BE2C (cell line): Measurements from ENCODE around the gene MIS12.

Experiments
- DNase-seq: peaks from one replicate; pipeline ENCODE4 v3.0.0-alpha.2; 2020
- H3K27me3 ChIP-seq: fragments of 250-450 bp; sonication (Bioruptor Pico); 2 replicates; pipeline ENCODE4 v1.5.1; 2020; ENCODE audit warnings: mild to moderate bottlenecking
- H3K36me3 ChIP-seq: fragments of 250-450 bp; sonication (Bioruptor Pico); 2 replicates; pipeline ENCODE4 v1.5.1; 2020; ENCODE audit warnings: mild to moderate bottlenecking
- H3K4me1 ChIP-seq: fragments of 250-450 bp; sonication (Bioruptor Pico); 2 replicates; pipeline ENCODE4 v1.5.1; 2020
- H3K4me3 ChIP-seq: 2 replicates; pipeline ENCODE4 v1.5.1; 2011; ENCODE audit warnings: low read depth, low read length
- H3K9me3 ChIP-seq: fragments of 250-450 bp; sonication (Bioruptor Pico); 2 replicates; pipeline ENCODE4 v1.5.1; 2020
- CTCF ChIP-seq: IDR thresholded peaks from 2 replicates; pipeline ENCODE4 v1.5.1; 2012; ENCODE audit warnings: mild to moderate bottlenecking, low read depth, low read length

MIS12 gene

GRCh38 chr17:5488752-5489151 is 2.4 kb downstream of the MIS12 start:
- Histone ChIP-seq H3K27me3 (no peaks in the 10 kb centered on the region), H3K4me1 (no peaks in the 10 kb centered on the region), H3K4me3 (no peak overlapping the region), H3K9me3 (no peaks in the 10 kb centered on the region), H3K36me3 (peaks cover 8% of the 10 kb centered on the region)
- no peak for DNase-seq
- TF ChIP-seq CTCF = no peak

- DNase-seq = no peak
Measured at GRCh38 chr17:5492970-5493369, 6.6 kb downstream of the MIS12 start.

GRCh38 chr17:5499476-5500231 is 13.3 kb downstream of the MIS12 start:
- H3K4me3 ChIP-seq = peak overlapping the region; percentile 62
- DNase-seq = no peak
- TF ChIP-seq CTCF = no peak

More at GRCh38 chr17:5492970-5493369, 6.6 kb downstream of the MIS12 start:
- Histone ChIP-seq H3K4me1 (no peaks in the 10 kb centered on the region), H3K36me3 (peaks cover 8% of the 10 kb centered on the region), H3K4me3 (no peak overlapping the region), H3K9me3 (no peaks in the 10 kb centered on the region), H3K27me3 (no peaks in the 10 kb centered on the region)
- TF ChIP-seq CTCF = no peak

GRCh38 chr17:5500247-5500588 is 13.9 kb downstream of the MIS12 start:
- H3K4me3 ChIP-seq = peak overlapping the region; percentile 62

More at GRCh38 chr17:5499476-5500231, 13.3 kb downstream of the MIS12 start:
- no peaks in the 10 kb centered on the region for H3K4me1 ChIP-seq
- H3K27me3 ChIP-seq = no peaks in the 10 kb centered on the region
- no peaks in the 10 kb centered on the region for H3K36me3 ChIP-seq
- no peaks in the 10 kb centered on the region for H3K9me3 ChIP-seq

GRCh38 chr17:5500589-5501391 is 14.4 kb downstream of the MIS12 start:
- no peaks in the 10 kb centered on the region for H3K27me3 ChIP-seq
- H3K4me1 ChIP-seq = no peaks in the 10 kb centered on the region
- no peaks in the 10 kb centered on the region for H3K9me3 ChIP-seq
- TF ChIP-seq CTCF = no peak
- no peaks in the 10 kb centered on the region for H3K36me3 ChIP-seq
- DNase-seq = peak; percentile 90
- H3K4me3 ChIP-seq = peak overlapping the region; percentile 62

More at GRCh38 chr17:5500247-5500588, 13.9 kb downstream of the MIS12 start:
- Histone ChIP-seq H3K27me3 (no peaks in the 10 kb centered on the region), H3K36me3 (no peaks in the 10 kb centered on the region), H3K4me1 (no peaks in the 10 kb centered on the region), H3K9me3 (no peaks in the 10 kb centered on the region)
- no peak for DNase-seq
- TF ChIP-seq CTCF = no peak

- Histone ChIP-seq H3K4me3 (no peak overlapping the region), H3K27me3 (no peaks in the 10 kb centered on the region), H3K9me3 (no peaks in the 10 kb centered on the region), H3K36me3 (no peaks in the 10 kb centered on the region), H3K4me1 (no peaks in the 10 kb centered on the region)
- no peak for TF ChIP-seq CTCF
- DNase-seq = no peak
Measured at GRCh38 chr17:5501685-5502084, 15.3 kb downstream of the MIS12 start.
